Activated naive CD4-positive, alpha-beta T cell treated with anti-CD3 and anti-CD28 coated beads for 36 hours (primary cell): ENCODE data around the gene CCDC74A. TPM values are rescaled to one million over a fixed set of nuclear protein-coding genes. Genes with fewer than 3 reads are reported as not detected.
"Not testable (repeated sequence)": the region's sequence is repeated elsewhere in the genome, so short reads cannot be mapped to it uniquely, and the experiment has no call there.

ENCODE experiments used
- CTCF ChIA-PET: fragments of 350-600 bp; sonication (Branson Sonifier 250); formaldehyde crosslinking; loops from one replicate; lab custom pipeline; 2021; ENCODE audit warnings: antibody characterized with exemption; lab: Charles Lee
- DNase-seq: peaks from one replicate; pipeline ENCODE4 v3.0.0-alpha.2; 2020
- H3K27ac Mint-ChIP-seq: one replicate; pipeline ENCODE4 v1.8.0; 2021; ENCODE audit warnings: mild to moderate bottlenecking, mixed read lengths
- H3K27me3 Mint-ChIP-seq: one replicate; pipeline ENCODE4 v1.8.0; 2021; ENCODE audit warnings: low read depth, mixed read lengths
- H3K36me3 Mint-ChIP-seq: one replicate; pipeline ENCODE4 v1.8.0; 2021; ENCODE audit warnings: low read depth, mixed read lengths
- H3K4me1 Mint-ChIP-seq: one replicate; pipeline ENCODE4 v1.8.0; 2021; ENCODE audit warnings: low read depth, mixed read lengths
- H3K4me3 Mint-ChIP-seq: one replicate; pipeline ENCODE4 v1.8.0; 2021; ENCODE audit warnings: mild to moderate bottlenecking, moderate library complexity, mixed read lengths
- H3K9me3 Mint-ChIP-seq: one replicate; pipeline ENCODE4 v1.8.0; 2021; ENCODE audit warnings: mixed read lengths
- intact Hi-C: fragments of 100-400 bp; cut with micrococcal nuclease; formaldehyde crosslinking; loops from one replicate; pipeline ENCODE4 v1.15.1; 2023
- total RNA-seq, 2 experiments: library from RNA; stranded (reverse); gene quantifications; one replicate each; pipeline ENCODE4 v1.2.3, GENCODE V29; 2021

The CCDC74A gene
- total RNA-seq = 1 to 10 TPM; 6.8 to 7.1 TPM

DNA sequence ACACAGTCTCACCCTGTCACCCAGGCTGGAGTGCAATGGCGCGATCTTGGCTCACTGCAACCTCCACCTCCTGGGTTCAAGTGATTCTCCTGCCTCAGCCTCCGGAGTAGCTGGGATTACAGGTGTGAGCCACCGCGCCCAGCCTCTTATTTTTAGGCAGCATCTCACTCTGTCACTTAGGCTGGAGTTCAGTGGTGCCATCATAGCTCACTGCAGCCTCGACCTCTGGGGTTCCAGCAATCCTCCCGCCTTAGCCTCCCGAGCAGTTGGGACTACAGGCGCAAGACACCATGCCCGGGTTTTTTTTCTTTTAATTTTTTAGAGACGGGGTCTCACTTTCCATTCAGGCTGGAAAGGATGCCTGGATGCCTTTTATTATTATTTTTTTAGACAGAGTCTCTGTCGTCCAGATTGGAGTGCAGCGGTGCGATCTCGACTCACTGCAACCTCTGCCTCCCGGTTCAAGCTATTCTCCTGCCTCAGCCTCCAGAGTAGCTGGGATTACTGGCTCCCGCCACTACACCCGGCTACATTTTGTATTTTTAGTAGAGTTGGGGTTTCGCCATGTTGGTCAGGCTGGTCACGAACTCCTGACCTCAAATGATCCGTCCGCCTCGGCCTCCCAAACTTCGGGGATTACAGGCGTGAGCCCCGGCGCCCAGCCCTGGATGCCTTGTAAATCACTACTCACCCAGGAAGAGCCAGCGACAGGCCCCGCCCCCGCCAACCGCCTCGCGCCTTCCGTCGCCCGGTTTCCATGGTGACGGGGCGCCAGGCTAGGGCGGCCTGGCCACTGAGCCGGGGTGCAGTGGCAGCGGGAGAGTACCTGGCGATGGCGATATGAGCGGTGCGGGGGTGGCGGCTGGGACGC lies at the start of gene CCDC74A:
TSS of gene CCDC74A (plus strand) at position 758 of the 871 bp plus-strand sequence. CDS start at position 841, 83 bp downstream.
- peaks cover 13% of the 10 kb centered on the region for H3K4me1 Mint-ChIP-seq
- H3K4me3 Mint-ChIP-seq = peak within 1 kb of the TSS; percentile 81
- not testable (repeated sequence) for H3K36me3 Mint-ChIP-seq, H3K27me3 Mint-ChIP-seq, H3K27ac Mint-ChIP-seq, H3K9me3 Mint-ChIP-seq
- DNase-seq = peak; percentile 87
- intact Hi-C loops = loop anchor here (1.0 to 5.0 kb wide), 4 partner anchors 35 to 373 kb away; partner anchors contain the start of gene MZT2A
- CTCF ChIA-PET = interaction anchor here (0.6 to 3.6 kb wide), 3 partner anchors 34 to 155 kb away, joined by 3 to 14 read pairs (median 3); partner anchors contain the start of gene MZT2A

DNA sequence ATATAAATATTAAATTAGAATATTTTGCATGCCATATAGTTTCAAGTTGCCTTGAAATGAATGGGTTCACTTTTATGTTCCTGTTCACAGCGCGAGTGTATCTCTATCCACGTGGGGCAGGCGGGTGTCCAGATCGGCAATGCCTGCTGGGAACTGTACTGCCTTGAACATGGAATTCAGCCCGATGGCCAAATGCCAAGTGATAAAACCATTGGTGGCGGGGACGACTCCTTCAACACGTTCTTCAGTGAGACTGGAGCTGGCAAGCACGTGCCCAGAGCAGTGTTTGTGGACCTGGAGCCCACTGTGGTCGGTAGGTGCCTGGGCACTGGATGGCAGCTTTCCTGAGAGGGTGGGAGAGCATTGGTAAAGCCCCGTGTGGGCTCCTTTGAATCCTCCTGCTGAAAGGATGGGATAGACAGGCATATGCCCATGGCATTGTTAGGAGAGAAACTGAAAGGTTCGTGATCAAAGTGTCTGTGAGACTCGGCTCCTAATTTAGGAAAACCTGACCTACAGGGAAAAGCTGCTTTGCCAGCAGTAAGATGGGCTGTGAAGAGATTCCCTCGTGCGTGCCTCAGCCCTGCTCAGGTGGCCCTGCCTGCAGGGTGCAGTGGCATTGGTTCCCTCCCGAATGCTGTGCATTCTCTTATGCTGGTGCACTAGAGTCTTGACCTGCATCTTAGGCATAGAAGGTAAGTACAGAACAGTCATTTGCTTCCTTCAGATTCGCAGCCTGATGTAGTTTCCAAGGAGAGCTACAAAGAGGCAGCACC lies 49.4 kb upstream of the CCDC74A start:
- CTCF ChIA-PET, DNase-seq: not testable (repeated sequence)

DNA sequence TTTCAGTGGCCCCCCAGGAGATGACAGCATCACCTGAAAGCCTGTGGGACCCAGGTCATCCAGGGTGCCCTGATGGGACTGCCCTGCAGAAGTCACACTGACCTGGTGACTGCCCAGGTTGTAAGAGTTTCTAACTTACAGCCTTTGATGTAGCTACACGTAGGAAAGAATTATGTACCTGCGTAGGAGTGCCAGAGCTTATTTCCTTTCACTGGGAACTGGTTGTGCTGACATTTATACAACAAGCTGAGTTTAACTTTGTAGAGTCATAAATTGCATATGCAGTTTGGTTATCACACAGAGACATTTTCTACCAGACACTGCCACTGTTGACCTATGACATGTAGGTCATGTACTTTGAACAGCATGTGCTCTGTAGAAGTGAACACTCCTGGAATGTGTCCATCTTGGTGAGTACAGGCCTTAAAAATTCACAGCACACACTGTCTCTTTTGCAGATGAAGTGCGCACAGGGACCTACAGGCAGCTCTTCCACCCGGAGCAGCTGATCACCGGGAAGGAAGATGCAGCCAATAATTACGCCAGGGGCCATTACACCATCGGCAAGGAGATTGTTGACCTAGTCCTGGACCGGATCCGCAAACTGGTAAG lies 48.7 kb upstream of the CCDC74A start:
- H3K27ac Mint-ChIP-seq, H3K4me3 Mint-ChIP-seq, H3K27me3 Mint-ChIP-seq, CTCF ChIA-PET, intact Hi-C loops, H3K4me1 Mint-ChIP-seq, H3K9me3 Mint-ChIP-seq, DNase-seq: not testable (repeated sequence)
- H3K36me3 Mint-ChIP-seq = peaks cover 13% of the 10 kb centered on the region

More for the DNA sequence above, 49.4 kb upstream of the CCDC74A start:
- intact Hi-C loops, H3K4me3 Mint-ChIP-seq, H3K9me3 Mint-ChIP-seq, H3K4me1 Mint-ChIP-seq, H3K27me3 Mint-ChIP-seq, H3K27ac Mint-ChIP-seq: not testable (repeated sequence)
- peaks cover 13% of the 10 kb centered on the region for H3K36me3 Mint-ChIP-seq

DNA sequence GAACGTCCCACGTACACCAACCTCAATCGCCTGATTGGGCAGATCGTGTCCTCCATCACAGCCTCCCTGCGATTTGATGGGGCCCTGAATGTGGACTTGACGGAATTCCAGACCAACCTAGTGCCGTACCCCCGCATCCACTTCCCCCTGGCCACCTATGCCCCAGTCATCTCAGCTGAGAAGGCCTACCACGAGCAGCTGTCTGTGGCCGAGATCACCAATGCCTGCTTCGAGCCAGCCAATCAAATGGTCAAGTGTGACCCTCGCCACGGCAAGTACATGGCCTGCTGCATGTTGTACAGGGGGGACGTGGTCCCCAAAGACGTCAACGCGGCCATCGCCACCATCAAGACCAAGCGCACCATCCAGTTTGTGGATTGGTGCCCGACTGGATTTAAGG lies 47.3 kb upstream of the CCDC74A start:
- intact Hi-C loops = not testable (repeated sequence)
- H3K36me3 Mint-ChIP-seq = peaks cover 13% of the 10 kb centered on the region

GRCh38 chr2:131482506-131483155 lies 45.1 kb upstream of the CCDC74A start:
- H3K9me3 Mint-ChIP-seq, DNase-seq, H3K4me3 Mint-ChIP-seq, intact Hi-C loops, H3K27me3 Mint-ChIP-seq, H3K4me1 Mint-ChIP-seq, H3K27ac Mint-ChIP-seq: not testable (repeated sequence)
- CTCF ChIA-PET = interaction anchor here (1.3 kb wide), 1 partner anchor 10 kb away, joined by 3 read pairs; no protein-coding TSS in a partner anchor
- peaks cover 12% of the 10 kb centered on the region for H3K36me3 Mint-ChIP-seq

More for the DNA sequence above, 47.3 kb upstream of the CCDC74A start:
- H3K4me1 Mint-ChIP-seq, H3K4me3 Mint-ChIP-seq, DNase-seq, H3K27me3 Mint-ChIP-seq, H3K9me3 Mint-ChIP-seq, CTCF ChIA-PET, H3K27ac Mint-ChIP-seq: not testable (repeated sequence)

- H3K9me3 Mint-ChIP-seq, intact Hi-C loops, DNase-seq, H3K4me1 Mint-ChIP-seq, H3K27ac Mint-ChIP-seq, H3K27me3 Mint-ChIP-seq, H3K4me3 Mint-ChIP-seq: not testable (repeated sequence)
- H3K36me3 Mint-ChIP-seq = peaks cover 18% of the 10 kb centered on the region
- CTCF ChIA-PET = interaction anchor here (1.3 kb wide), 1 partner anchor 9 kb away, joined by 3 read pairs; no protein-coding TSS in a partner anchor
These were observed 43.5 kb upstream of the CCDC74A start for GRCh38 chr2:131483981-131484820.

DNA sequence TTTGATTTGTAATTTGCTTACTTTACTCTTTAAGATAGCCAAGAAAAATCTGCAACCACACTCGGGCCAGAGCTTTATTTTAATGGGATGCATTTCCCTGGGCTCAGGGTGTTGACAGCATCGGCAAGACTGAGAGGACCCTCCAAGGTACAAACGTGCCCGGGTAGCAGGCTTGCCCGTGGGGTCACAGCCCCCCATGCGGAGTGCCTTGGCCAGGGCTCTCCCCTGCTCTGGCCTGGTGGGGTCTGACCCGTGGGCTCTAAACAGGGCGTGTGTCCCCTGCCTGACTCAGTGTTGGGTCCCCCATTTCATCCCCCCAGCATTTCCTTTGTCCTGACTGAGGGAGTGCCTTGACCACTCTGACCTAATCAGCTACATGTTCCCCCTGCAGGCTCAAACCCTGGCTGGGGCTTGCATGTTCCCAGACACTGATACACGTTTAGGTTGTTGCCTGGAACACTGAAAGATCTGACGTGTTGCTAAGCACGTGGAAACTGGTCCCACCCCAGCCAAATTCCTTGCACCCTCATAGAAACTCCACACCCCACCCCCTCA lies 42.7 kb upstream of the CCDC74A start:
- peaks cover 22% of the 10 kb centered on the region for H3K36me3 Mint-ChIP-seq
- intact Hi-C loops, CTCF ChIA-PET, H3K27ac Mint-ChIP-seq, H3K4me1 Mint-ChIP-seq, H3K4me3 Mint-ChIP-seq, H3K27me3 Mint-ChIP-seq, H3K9me3 Mint-ChIP-seq, DNase-seq: not testable (repeated sequence)

- intact Hi-C loops, CTCF ChIA-PET, H3K27me3 Mint-ChIP-seq, H3K27ac Mint-ChIP-seq, H3K4me3 Mint-ChIP-seq, H3K9me3 Mint-ChIP-seq, DNase-seq: not testable (repeated sequence)
- Mint-ChIP-seq H3K4me1 (peaks cover 18% of the 10 kb centered on the region), H3K36me3 (peaks cover 28% of the 10 kb centered on the region)
These were observed 41.3 kb upstream of the CCDC74A start for GRCh38 chr2:131486201-131486902.

DNA sequence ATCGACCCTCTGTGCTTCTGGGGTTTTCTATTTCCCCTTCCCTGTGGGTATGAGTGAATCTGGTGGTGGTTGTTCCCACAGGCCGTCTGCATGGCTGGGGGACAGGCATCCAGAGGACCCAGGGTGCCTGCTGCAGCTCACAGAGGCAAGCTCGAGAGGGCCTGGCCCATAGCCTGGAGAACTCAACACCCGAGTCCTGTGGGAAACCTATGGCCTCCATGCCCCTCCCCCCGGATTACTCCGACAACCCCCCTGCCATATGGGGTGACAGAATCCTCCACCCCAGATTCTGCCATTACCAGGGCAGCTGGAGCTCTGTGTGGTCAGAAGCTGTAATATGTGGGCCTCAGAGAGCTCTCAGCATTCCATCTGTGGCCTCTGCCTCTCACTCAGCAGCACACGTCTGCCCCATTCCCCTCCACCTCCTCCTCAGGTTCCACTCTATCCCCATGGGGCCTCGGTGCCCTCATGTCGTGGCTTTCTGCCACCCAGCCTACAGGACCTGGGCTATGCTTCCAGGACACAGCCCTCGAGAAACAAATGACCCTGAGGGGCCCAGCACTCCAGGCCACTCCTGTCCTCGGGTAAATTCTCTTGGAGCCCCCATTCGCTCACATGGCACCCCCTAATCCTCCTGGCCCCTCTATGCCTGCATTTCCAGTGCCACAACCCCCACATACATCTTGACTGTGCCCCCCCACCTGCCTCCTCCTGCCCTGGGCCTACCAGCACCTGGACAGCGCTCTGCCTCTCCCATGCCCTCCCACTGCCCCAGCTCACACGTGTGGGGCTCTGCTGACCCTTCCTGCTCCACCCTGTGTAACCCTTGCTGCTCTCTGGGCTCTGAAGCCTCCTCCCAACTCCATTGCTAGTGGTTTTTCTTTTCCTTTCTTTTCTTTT lies 39.1 kb upstream of the CCDC74A start:
- H3K4me3 Mint-ChIP-seq = no peak overlapping the region
- peaks cover 19% of the 10 kb centered on the region for H3K4me1 Mint-ChIP-seq
- H3K27me3 Mint-ChIP-seq = no peaks in the 10 kb centered on the region
- CTCF ChIA-PET = interaction anchor here (0.6 kb wide), 1 partner anchor 41 kb away, joined by 3 read pairs; no protein-coding TSS in a partner anchor
- peaks cover 27% of the 10 kb centered on the region for H3K36me3 Mint-ChIP-seq
- intact Hi-C loops = no loop called here
- H3K9me3 Mint-ChIP-seq = no peaks in the 10 kb centered on the region
- DNase-seq = no peak
- peak overlapping the region; percentile 63 for H3K27ac Mint-ChIP-seq
